ENCODE measurements around the gene SYT1. TPM values are rescaled to one million over a fixed set of nuclear protein-coding genes. Genes with fewer than 3 reads are reported as not detected.

SYT1 gene
- total RNA-seq, 4 donors from 2014 or later = 4.1 to 10.0 (median 6.7) TPM

- no peak for DNase-seq (ENCODE audit: extremely low spot score)
- intact Hi-C loops (cut with DNase I) = no loop called here
- Histone ChIP-seq H3K27ac (replicated peaks in 1 of 4) (no peak overlapping the region), H3K4me3 (no peak overlapping the region), H3K27me3 (no peaks in the 10 kb centered on the region), H3K9me3 (no peaks in the 10 kb centered on the region), H3K36me3 (no peaks in the 10 kb centered on the region), H3K4me1 (no peaks in the 10 kb centered on the region)
- no peak for TF ChIP-seq CTCF (IDR thresholded peaks at IDR 0.05)
- 79% methylated on average over 2 of the region's 2 CpGs for WGBS
Measured at GRCh38 chr12:79143803-79144202, 279.2 kb downstream of the SYT1 start.

- no peak for TF ChIP-seq CTCF (IDR thresholded peaks at IDR 0.05)
- TF ChIP-seq EP300 (IDR thresholded peaks at IDR 0.05) = no peak
- TF ChIP-seq POLR2AphosphoS5 (IDR thresholded peaks at IDR 0.05) = no peak
- TF ChIP-seq POLR2A (IDR thresholded peaks at IDR 0.05; ENCODE audit: low read depth) = no peak
- no peaks in the 10 kb centered on the region for H3K4me1 ChIP-seq
- intact Hi-C loops (cut with DNase I) = no loop called here
- no peaks in the 10 kb centered on the region for H3K36me3 ChIP-seq
- 63% methylated on average over 2 of the region's 2 CpGs for WGBS
- no peak for DNase-seq (ENCODE audit: extremely low spot score)
- no peaks in the 10 kb centered on the region for H3K9me3 ChIP-seq
- no peak overlapping the region for H3K27ac ChIP-seq (replicated peaks in 1 of 4)
- H3K4me3 ChIP-seq = no peak overlapping the region
- peaks cover 0 to 4% (median 0%) of the 10 kb centered on the region in 4 donors for H3K27me3 ChIP-seq
Measured at GRCh38 chr12:79151956-79152355, 287.4 kb downstream of the SYT1 start.

- intact Hi-C loops (cut with DNase I) = no loop called here
- no peak overlapping the region for H3K4me3 ChIP-seq
- DNase-seq (ENCODE audit: extremely low spot score) = no peak
- no peaks in the 10 kb centered on the region for H3K27me3 ChIP-seq
- no peaks in the 10 kb centered on the region for H3K4me1 ChIP-seq
- H3K27ac ChIP-seq (replicated peaks in 1 of 4) = no peak overlapping the region
- no peak for TF ChIP-seq POLR2AphosphoS5 (IDR thresholded peaks at IDR 0.05)
- no peak for TF ChIP-seq EP300 (IDR thresholded peaks at IDR 0.05)
- TF ChIP-seq CTCF (IDR thresholded peaks at IDR 0.05) = no peak
- TF ChIP-seq POLR2A (IDR thresholded peaks at IDR 0.05; ENCODE audit: low read depth) = no peak
- H3K36me3 ChIP-seq = no peaks in the 10 kb centered on the region
- H3K9me3 ChIP-seq = no peaks in the 10 kb centered on the region
- 46% methylated on average over 3 of the region's 3 CpGs for WGBS
Measured at GRCh38 chr12:79155683-79156082, 291.1 kb downstream of the SYT1 start.

- Histone ChIP-seq H3K36me3 (no peaks in the 10 kb centered on the region), H3K4me3 (no peak overlapping the region), H3K4me1 (no peaks in the 10 kb centered on the region), H3K27me3 (no peaks in the 10 kb centered on the region), H3K27ac (replicated peaks in 1 of 4) (no peak overlapping the region), H3K9me3 (no peaks in the 10 kb centered on the region)
- intact Hi-C loops (cut with DNase I) = no loop called here
- no peak for DNase-seq (ENCODE audit: extremely low spot score)
- 83% methylated on average over 6 of the region's 6 CpGs for WGBS
- TF ChIP-seq CTCF (IDR thresholded peaks at IDR 0.05) (no peak), EP300 (IDR thresholded peaks at IDR 0.05) (no peak), POLR2A (IDR thresholded peaks at IDR 0.05; ENCODE audit: low read depth) (no peak), POLR2AphosphoS5 (IDR thresholded peaks at IDR 0.05) (no peak)
Measured at GRCh38 chr12:79156846-79157463, 292.4 kb downstream of the SYT1 start.
